K562 (cell line): ENCODE measurements around the gene TTN. TPM values are rescaled to one million over a fixed set of nuclear protein-coding genes. Genes with fewer than 3 reads are reported as not detected.

Experiments used
- ATAC-seq: fragments of 200-7000 bp; cut with Tn5 transposase; 3 replicates; pipeline ENCODE4 v1.9.1; 2020; ENCODE audit warnings: moderate library complexity
- BruUV-seq: library from RNA; stranded (reverse); fragments of 400-500 nt; replicated peaks from 2 replicates; lab custom pipeline; 2021; lab: Mats Ljungman, UMichigan
- CTCF ChIA-PET: fragments of 300-600 bp; formaldehyde crosslinking; extraction: SDS; loops from one replicate; lab custom pipeline; 2021; ENCODE audit warnings: low intra/inter-chr PET ratio; lab: Yijun Ruan, JAX
- POLR2A ChIA-PET: fragments of 300-600, 350-650 bp; sonication (Branson Sonifier 250); formaldehyde crosslinking; extraction: SDS; loops from one replicate; lab custom pipeline; 2021; ENCODE audit warnings: antibody characterized with exemption, inconsistent platforms; lab: Yijun Ruan, JAX
- DNase-seq, 4 experiments: peaks; one replicate each; pipeline versions ENCODE4 v3.0.0 to v3.0.0-alpha.2; 2011 to 2018; ENCODE audit warnings: low spot score in 3 of 4, mixed read lengths in 3 of 4; ENCODE audit errors: extremely low read depth in 1 of 4
- FAIRE-seq: peaks from 2 replicates; lab custom pipeline; 2011; peaks lifted over from hg19 to GRCh38; lab: Jason Lieb, UNC
- H2AFZ ChIP-seq: 2 replicates; pipeline ENCODE4 v1.6.0; 2011; ENCODE audit warnings: low read depth, low read length, control low read depth, inconsistent platforms
- H3K27ac ChIP-seq: fragments of 200-600 bp; 3 replicates; pipeline ENCODE4 v1.8.0; 2011; ENCODE audit warnings: low read depth, mild to moderate bottlenecking, control low read depth, inconsistent platforms, low read length, moderate library complexity, mixed read lengths; ENCODE audit errors: extremely low read depth
- H3K27me3 ChIP-seq, 2 experiments: fragments of 300-600 bp in 1 of 2; 2 replicates in 1 of 2; 3 replicates in 1 of 2; pipeline versions ENCODE4 v1.6.0 to v1.8.0; 2011; ENCODE audit warnings: inconsistent platforms in 2 of 2, low read length in 2 of 2, mild to moderate bottlenecking in 1 of 2, mixed read lengths in 1 of 2, moderate library complexity in 1 of 2; ENCODE audit not compliant: control insufficient read depth in 2 of 2, insufficient read depth in 2 of 2
- H3K36me3 ChIP-seq: fragments of 300-600 bp; 3 replicates; pipeline ENCODE4 v1.8.0; 2011; ENCODE audit warnings: mild to moderate bottlenecking, low read length, inconsistent platforms; ENCODE audit not compliant: control insufficient read depth, insufficient read depth
- H3K4me1 ChIP-seq, 2 experiments: fragments of 200-600 bp in 1 of 2; replicated peaks in 1 of 2; 2 replicates in 1 of 2; 3 replicates in 1 of 2; pipeline versions ENCODE4 v1.5.1 to v1.8.0; 2011; ENCODE audit warnings: inconsistent platforms in 2 of 2, low read length in 2 of 2, mild to moderate bottlenecking in 1 of 2, mixed read lengths in 1 of 2, moderate library complexity in 1 of 2; ENCODE audit not compliant: control insufficient read depth in 2 of 2, insufficient read depth in 2 of 2
- H3K4me2 ChIP-seq: 2 replicates; pipeline ENCODE4 v1.6.1; 2011; ENCODE audit warnings: low read length, control low read depth, inconsistent platforms, mixed read lengths; ENCODE audit not compliant: insufficient read depth
- H3K4me3 ChIP-seq: fragments of 200-600 bp; sonication (generic), shearing (Covaris generic); 2 replicates; pipeline ENCODE4 v1.5.1; 2016; ENCODE audit warnings: control low read depth, inconsistent platforms
- H3K79me2 ChIP-seq: fragments of 200-600 bp; 3 replicates; pipeline ENCODE4 v1.8.0; 2011; ENCODE audit warnings: low read length, inconsistent platforms; ENCODE audit not compliant: control insufficient read depth, insufficient read depth
- H3K9ac ChIP-seq, 2 experiments: 2 replicates each; pipeline versions ENCODE4 v1.6.0 to v1.6.1; 2011; ENCODE audit warnings: low read depth in 2 of 2, low read length in 2 of 2, control low read depth in 1 of 2, inconsistent platforms in 1 of 2, mild to moderate bottlenecking in 1 of 2, mixed read lengths in 1 of 2; ENCODE audit not compliant: insufficient read depth in 1 of 2
- H3K9me1 ChIP-seq: one replicate; pipeline ENCODE4 v1.6.0; 2011; ENCODE audit warnings: inconsistent platforms, mild to moderate bottlenecking, low read length, moderate library complexity; ENCODE audit not compliant: control insufficient read depth, insufficient read depth
- H3K9me3 ChIP-seq: replicated peaks from 2 replicates; pipeline ENCODE4 v1.5.1; 2011; ENCODE audit warnings: low read depth, low read length, inconsistent platforms; ENCODE audit not compliant: control insufficient read depth, insufficient read depth
- H4K20me1 ChIP-seq: replicated peaks from 2 replicates; pipeline ENCODE4 v1.6.1; 2011; ENCODE audit warnings: low read length, inconsistent platforms, mixed read lengths; ENCODE audit not compliant: control insufficient read depth, insufficient read depth
- CEBPB ChIP-seq: fragments of 450-650 bp; IDR thresholded peaks from 2 replicates; pipeline ENCODE4 v1.6.1; 2016; ENCODE audit warnings: missing genetic modification characterization, missing compliant biosample characterization
- CREB1 ChIP-seq, 2 experiments: sonication (generic) in 1 of 2; formaldehyde crosslinking in 1 of 2; IDR thresholded peaks; 2 replicates each; pipeline versions ENCODE4 v1.6.1 to v1.8.0; 2012 to 2022; ENCODE audit warnings: inconsistent platforms in 1 of 2, mild to moderate bottlenecking in 1 of 2, missing genetic modification reagents in 1 of 2, moderate library complexity in 1 of 2
- FOXK2 ChIP-seq, 2 experiments: fragments of 450-650 bp; IDR thresholded peaks in 1 of 2; conservative IDR thresholded peaks in 1 of 2; 2 replicates each; pipeline ENCODE4 v1.6.1; 2016; ENCODE audit warnings: low read depth in 2 of 2, mild to moderate bottlenecking in 1 of 2
- HMGN3 ChIP-seq: IDR thresholded peaks from 2 replicates; pipeline ENCODE4 v1.6.1; 2011; ENCODE audit warnings: borderline replicate concordance, low read depth, mild to moderate bottlenecking, mixed read lengths, low read length; ENCODE audit not compliant: insufficient read length; ENCODE audit errors: extremely low read depth
- HSF4 ChIP-seq: fragments of 250-450 bp; sonication (Bioruptor Pico); IDR thresholded peaks from 2 replicates; pipeline ENCODE4 v2.1.2; 2022; ENCODE audit warnings: mild to moderate bottlenecking, moderate library complexity, borderline replicate concordance
- KDM5B ChIP-seq: fragments of 200-600 bp; sonication (generic); IDR thresholded peaks from 2 replicates; pipeline ENCODE4 v1.6.1; 2012; ENCODE audit warnings: low read depth, mild to moderate bottlenecking, moderate library complexity, low read length, control low read depth, inconsistent platforms; ENCODE audit not compliant: insufficient replicate concordance
- RNF2 ChIP-seq: sonication (generic); IDR thresholded peaks from 2 replicates; pipeline ENCODE4 v1.6.1; 2016
- SAFB ChIP-seq: fragments of 200-400 bp; formaldehyde crosslinking; IDR thresholded peaks from 2 replicates; pipeline ENCODE4 v1.6.1; 2017; ENCODE audit warnings: low read depth, low read length, borderline replicate concordance
- STAT5B ChIP-seq: fragments of 250-450 bp; sonication (Bioruptor Pico); IDR thresholded peaks from 2 replicates; pipeline ENCODE4 v1.8.0; 2021; ENCODE audit warnings: mild to moderate bottlenecking, inconsistent platforms
- TAL1 ChIP-seq: fragments of 450-650 bp; IDR thresholded peaks from 2 replicates; pipeline ENCODE4 v1.6.1; 2016; ENCODE audit warnings: mild to moderate bottlenecking
- ZFP1 ChIP-seq: fragments of 450-650 bp; formaldehyde crosslinking; IDR thresholded peaks from 2 replicates; pipeline ENCODE4 v1.4.0; 2020; ENCODE audit warnings: mild to moderate bottlenecking, mixed read lengths
- ZKSCAN1 ChIP-seq: fragments of 150-350 bp; IDR thresholded peaks from 2 replicates; pipeline ENCODE4 v1.6.1; 2016; ENCODE audit warnings: low read depth, low read length
- WGBS: fragments of 100-300 bp; shearing (Covaris generic); methylation state at CpG from one replicate; pipeline ENCODE4 v1.1.6; 2016; ENCODE audit warnings: low coverage, mixed read lengths; ENCODE audit not compliant: insufficient coverage; ENCODE audit errors: missing lambda C conversion rate; 5-methylcytosine and 5-hydroxymethylcytosine counted together
- in situ Hi-C: fragments of 300-500 bp; cut with MboI; formaldehyde crosslinking; loops from 4 replicates; pipeline ENCODE4 v1.15.0; 2018; ENCODE audit warnings: inconsistent platforms, mixed read lengths
- intact Hi-C: fragments of 100-400 bp; cut with micrococcal nuclease; formaldehyde crosslinking; loops from 2 replicates; pipeline ENCODE4 v1.14.2; 2022
- polyA plus RNA-seq, 8 experiments: library from polyadenylated mRNA; depleted of rRNA in 4 of 8; stranded (reverse) in 5 of 8; unstranded in 3 of 8; fragments of >200 nt; fragmentation: Nextera tagmentation in 2 of 8; fragmentation: Illumina TruSeq in 1 of 8; extraction: Ambion mirVana in 2 of 8; extraction: Trizol in 1 of 8; gene quantifications; 2 replicates each; pipeline versions ENCODE4 v1.2.1 to v1.2.3, GENCODE V29; 2011 to 2014; ENCODE audit warnings: inconsistent platforms in 1 of 8, missing spikeins in 1 of 8
- total RNA-seq, 7 experiments: library from RNA; depleted of rRNA in 6 of 7; stranded (reverse); fragments of >200 nt in 6 of 7; fragmentation: Illumina TruSeq in 2 of 7; extraction: Trizol in 2 of 7; gene quantifications; 2 replicates each; pipeline versions ENCODE4 v1.2.1 to v1.2.3, GENCODE V29; 2011 to 2021; ENCODE audit warnings: low replicate concordance in 1 of 7
- TF ChIP-seq, protein P1 (sequence below): fragments of 200-400 bp; formaldehyde crosslinking; IDR thresholded peaks from 2 replicates; pipeline ENCODE4 v1.6.1; 2017; ENCODE audit warnings: mild to moderate bottlenecking, low read depth, low read length, moderate library complexity
- TF ChIP-seq, protein P2 (sequence below): fragments of 450-650 bp; formaldehyde crosslinking; IDR thresholded peaks from 2 replicates; pipeline ENCODE4 v1.4.0; 2020; ENCODE audit warnings: mild to moderate bottlenecking, moderate library complexity

Gene TTN
- total and polyA plus RNA-seq, 9 of the 15 experiments (the other 6 are each of a cell fraction or from before 2014, with no cell fraction given): under 0.01 to 0.20 (median 0.04) TPM; not detected in 1

DNA sequence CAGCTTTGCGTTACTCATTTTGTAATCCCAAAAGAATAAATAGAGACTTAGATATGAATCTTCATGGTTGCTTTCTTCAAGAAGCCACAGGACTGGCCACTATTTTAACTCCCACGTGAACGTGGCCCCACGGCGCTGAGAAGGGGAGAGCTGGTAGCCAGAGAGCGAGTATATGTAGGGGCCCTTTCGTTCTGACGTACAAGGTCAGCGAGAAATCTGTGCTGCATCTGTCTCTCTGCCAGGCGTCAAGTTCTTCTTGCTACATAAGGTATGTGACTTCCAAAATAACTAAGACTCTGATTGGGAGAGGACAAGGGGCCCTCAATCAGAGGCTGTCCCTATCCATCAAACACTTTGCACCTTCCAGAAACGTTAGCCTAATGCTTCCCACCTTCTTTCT, 177.8 kb downstream of the TTN start:
- Histone ChIP-seq H3K9me1 (no peaks in the 10 kb centered on the region), H3K79me2 (no peaks in the 10 kb centered on the region), H3K4me2 (no peak overlapping the region), H3K4me1 (no peaks in the 10 kb centered on the region), H3K27me3 (peaks cover 3 to 10% of the 10 kb centered on the region in 2 experiments; a peak in 3 of 5 replicates), H3K9ac (no peak overlapping the region), H4K20me1 (no peaks in the 10 kb centered on the region), H3K4me3 (no peak overlapping the region), H3K27ac (no peak overlapping the region), H2AFZ (no peak overlapping the region), H3K36me3 (no peaks in the 10 kb centered on the region), H3K9me3 (no peaks in the 10 kb centered on the region)
- ATAC-seq (peak; percentile 36; the same call in 2 of the 3 replicates), DNase-seq (no peak), FAIRE-seq (no peak)
- CTCF ChIA-PET: no interaction called here
- POLR2A ChIA-PET: no interaction called here
- in situ Hi-C loops: no loop called here
- no TSS peak for BruUV-seq
- intact Hi-C loops: no loop called here
- WGBS: 2% methylated on average over 11 of the region's 11 CpGs
- TF ChIP-seq KDM5B (no peak), FOXK2 (conservative IDR thresholded peaks at IDR 0.05 in 1 of 2, IDR thresholded peaks at IDR 0.05 in 1 of 2; ENCODE audit: low read depth in 2 of 2) (no peak), HSF4 (no peak), HMGN3 (no peak), ZFP1 (CRISPR knock-in tag) (no peak), CEBPB (no peak), RNF2 (0 out of 2 replicates have a peak, but pooled peaks have one; percentile 35), CREB1 (IDR thresholded peaks at IDR 0.05) (no peak), CREB1 (CRISPR knock-in tag; IDR thresholded peaks at IDR 0.05) (no peak), ZKSCAN1 (no peak), SAFB (no peak), STAT5B (CRISPR knock-in tag) (no peak), TAL1 (no peak)
- TF ChIP-seq, protein P1, sequence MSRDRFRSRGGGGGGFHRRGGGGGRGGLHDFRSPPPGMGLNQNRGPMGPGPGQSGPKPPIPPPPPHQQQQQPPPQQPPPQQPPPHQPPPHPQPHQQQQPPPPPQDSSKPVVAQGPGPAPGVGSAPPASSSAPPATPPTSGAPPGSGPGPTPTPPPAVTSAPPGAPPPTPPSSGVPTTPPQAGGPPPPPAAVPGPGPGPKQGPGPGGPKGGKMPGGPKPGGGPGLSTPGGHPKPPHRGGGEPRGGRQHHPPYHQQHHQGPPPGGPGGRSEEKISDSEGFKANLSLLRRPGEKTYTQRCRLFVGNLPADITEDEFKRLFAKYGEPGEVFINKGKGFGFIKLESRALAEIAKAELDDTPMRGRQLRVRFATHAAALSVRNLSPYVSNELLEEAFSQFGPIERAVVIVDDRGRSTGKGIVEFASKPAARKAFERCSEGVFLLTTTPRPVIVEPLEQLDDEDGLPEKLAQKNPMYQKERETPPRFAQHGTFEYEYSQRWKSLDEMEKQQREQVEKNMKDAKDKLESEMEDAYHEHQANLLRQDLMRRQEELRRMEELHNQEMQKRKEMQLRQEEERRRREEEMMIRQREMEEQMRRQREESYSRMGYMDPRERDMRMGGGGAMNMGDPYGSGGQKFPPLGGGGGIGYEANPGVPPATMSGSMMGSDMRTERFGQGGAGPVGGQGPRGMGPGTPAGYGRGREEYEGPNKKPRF: no peak
- TF ChIP-seq, protein P2, sequence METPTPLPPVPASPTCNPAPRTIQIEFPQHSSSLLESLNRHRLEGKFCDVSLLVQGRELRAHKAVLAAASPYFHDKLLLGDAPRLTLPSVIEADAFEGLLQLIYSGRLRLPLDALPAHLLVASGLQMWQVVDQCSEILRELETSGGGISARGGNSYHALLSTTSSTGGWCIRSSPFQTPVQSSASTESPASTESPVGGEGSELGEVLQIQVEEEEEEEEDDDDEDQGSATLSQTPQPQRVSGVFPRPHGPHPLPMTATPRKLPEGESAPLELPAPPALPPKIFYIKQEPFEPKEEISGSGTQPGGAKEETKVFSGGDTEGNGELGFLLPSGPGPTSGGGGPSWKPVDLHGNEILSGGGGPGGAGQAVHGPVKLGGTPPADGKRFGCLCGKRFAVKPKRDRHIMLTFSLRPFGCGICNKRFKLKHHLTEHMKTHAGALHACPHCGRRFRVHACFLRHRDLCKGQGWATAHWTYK (CRISPR knock-in tag): peak; percentile 88
